DND-41 (cell line): ENCODE data around the gene BCL11A.

Source experiments
- ATAC-seq: fragments of 200-7000 bp; cut with Tn5 transposase; 3 replicates; pipeline ENCODE4 v1.9.1; 2021; ENCODE audit warnings: low read depth; ENCODE audit not compliant: insufficient read depth
- DNase-seq: peaks from one replicate; pipeline ENCODE4 v3.0.0-alpha.2; 2020
- H2AFZ ChIP-seq: 2 replicates; pipeline ENCODE4 v1.6.0; 2012; ENCODE audit warnings: low read depth, low read length
- H3K27ac ChIP-seq: 2 replicates; pipeline ENCODE4 v1.5.1; 2012; ENCODE audit warnings: low read length, inconsistent platforms
- H3K27me3 ChIP-seq: fragments of 200-600 bp; sonication (generic); 2 replicates; pipeline ENCODE4 v1.6.0; 2012; ENCODE audit warnings: low read length, mild to moderate bottlenecking, inconsistent platforms; ENCODE audit not compliant: insufficient read depth, poor library complexity
- H3K36me3 ChIP-seq: 2 replicates; pipeline ENCODE4 v1.5.1; 2012; ENCODE audit warnings: low read length, inconsistent platforms; ENCODE audit not compliant: insufficient read depth
- H3K4me1 ChIP-seq: 2 replicates; pipeline ENCODE4 v1.5.1; 2012; ENCODE audit warnings: mild to moderate bottlenecking, low read length; ENCODE audit not compliant: insufficient read depth
- H3K4me2 ChIP-seq: 2 replicates; pipeline ENCODE4 v1.6.0; 2012; ENCODE audit warnings: mild to moderate bottlenecking, moderate library complexity, low read length, inconsistent platforms; ENCODE audit not compliant: insufficient read depth
- H3K4me3 ChIP-seq, 2 experiments: fragments of 200-600 bp in 1 of 2; shearing (Covaris generic) in 1 of 2; 2 replicates each; pipeline ENCODE4 v1.5.1; 2012 to 2016; ENCODE audit warnings: inconsistent platforms in 2 of 2, low read length in 2 of 2, mild to moderate bottlenecking in 2 of 2, low read depth in 1 of 2, moderate library complexity in 1 of 2
- H3K79me2 ChIP-seq: 2 replicates; pipeline ENCODE4 v1.6.0; 2012; ENCODE audit warnings: low read length, inconsistent platforms; ENCODE audit not compliant: insufficient read depth
- H3K9ac ChIP-seq: 2 replicates; pipeline ENCODE4 v1.6.0; 2012; ENCODE audit warnings: low read depth, mild to moderate bottlenecking, inconsistent platforms, low read length, moderate library complexity
- H3K9me3 ChIP-seq: 2 replicates; pipeline ENCODE4 v1.5.1; 2012; ENCODE audit warnings: low read length, moderate library complexity, mild to moderate bottlenecking, inconsistent platforms; ENCODE audit not compliant: insufficient read depth, severe bottlenecking
- H4K20me1 ChIP-seq: 2 replicates; pipeline ENCODE4 v1.6.0; 2012; ENCODE audit warnings: low read length; ENCODE audit not compliant: insufficient read depth
- CTCF ChIP-seq: IDR thresholded peaks from 2 replicates; pipeline ENCODE4 v1.5.1; 2012; ENCODE audit warnings: borderline replicate concordance, low read length, moderate library complexity, mild to moderate bottlenecking; ENCODE audit not compliant: poor library complexity, severe bottlenecking; ENCODE audit errors: extremely low read depth
- EZH2 ChIP-seq: IDR thresholded peaks from 3 replicates; pipeline ENCODE4 v1.6.1; 2012; ENCODE audit warnings: borderline replicate concordance, low read depth, mild to moderate bottlenecking, moderate library complexity, low read length, inconsistent platforms; ENCODE audit not compliant: severe bottlenecking

Gene BCL11A

GRCh38 chr2:60555066-60555782 is 1.8 kb upstream of the BCL11A start:
- Histone ChIP-seq H3K9ac (peak overlapping the region; percentile 89), H3K27ac (peak overlapping the region; percentile 69), H4K20me1 (no peaks in the 10 kb centered on the region), H2AFZ (peak overlapping the region; percentile 82), H3K79me2 (peaks cover 37% of the 10 kb centered on the region), H3K27me3 (peaks cover 70% of the 10 kb centered on the region), H3K4me2 (peak overlapping the region; percentile 92), H3K9me3 (no peaks in the 10 kb centered on the region), H3K4me1 (peaks cover 53% of the 10 kb centered on the region), H3K36me3 (no peaks in the 10 kb centered on the region; the same call in 1 of the 2 replicates), H3K4me3 (peak overlapping the region; percentile 38 to 78; a peak in 3 of 4 replicates)
- ATAC-seq (peak; percentile 54), DNase-seq (peak; percentile 85)
- TF ChIP-seq CTCF (peak; percentile 64), EZH2 (no peak)

DNA sequence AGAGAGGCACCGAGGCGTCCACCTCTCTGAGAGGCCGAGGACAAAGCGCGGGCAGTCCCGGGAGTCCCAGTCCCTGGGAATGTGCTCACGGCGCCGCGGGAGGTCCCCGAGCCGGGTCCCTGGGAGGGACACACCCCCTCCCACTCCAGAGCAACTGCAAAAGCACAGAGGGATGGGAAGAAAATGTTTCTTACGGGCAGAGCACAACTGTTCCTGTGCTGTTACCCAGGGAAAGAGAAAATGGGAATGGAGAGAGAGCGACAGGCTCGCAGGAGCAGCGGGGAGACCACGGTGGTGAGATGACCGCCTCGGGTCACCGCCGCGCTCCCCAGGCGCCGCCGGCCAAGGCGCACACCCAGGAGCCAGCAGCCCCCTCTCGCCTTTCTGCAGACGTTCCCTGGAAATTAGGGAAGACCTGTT is 1.2 kb upstream of the BCL11A start:
- H3K9me3 ChIP-seq: no peaks in the 10 kb centered on the region
- no peaks in the 10 kb centered on the region; the same call in 1 of the 2 replicates for H3K36me3 ChIP-seq
- 0 out of 2 replicates have a peak, but pooled peaks cover under 1% of the 10 kb centered on the region for H4K20me1 ChIP-seq
- H2AFZ ChIP-seq: peak overlapping the region; percentile 69
- peak overlapping the region; percentile 92 for H3K4me2 ChIP-seq
- peak overlapping the region; percentile 89 for H3K9ac ChIP-seq
- peak overlapping the region; percentile 69 for H3K27ac ChIP-seq
- ATAC-seq: no peak
- peaks cover 74% of the 10 kb centered on the region for H3K27me3 ChIP-seq
- peak overlapping the region; percentile 38 to 78 for H3K4me3 ChIP-seq
- H3K4me1 ChIP-seq: peaks cover 58% of the 10 kb centered on the region
- TF ChIP-seq CTCF (no peak), EZH2 (no peak)
- DNase-seq: peak; percentile 41
- H3K79me2 ChIP-seq: peaks cover 43% of the 10 kb centered on the region

DNA sequence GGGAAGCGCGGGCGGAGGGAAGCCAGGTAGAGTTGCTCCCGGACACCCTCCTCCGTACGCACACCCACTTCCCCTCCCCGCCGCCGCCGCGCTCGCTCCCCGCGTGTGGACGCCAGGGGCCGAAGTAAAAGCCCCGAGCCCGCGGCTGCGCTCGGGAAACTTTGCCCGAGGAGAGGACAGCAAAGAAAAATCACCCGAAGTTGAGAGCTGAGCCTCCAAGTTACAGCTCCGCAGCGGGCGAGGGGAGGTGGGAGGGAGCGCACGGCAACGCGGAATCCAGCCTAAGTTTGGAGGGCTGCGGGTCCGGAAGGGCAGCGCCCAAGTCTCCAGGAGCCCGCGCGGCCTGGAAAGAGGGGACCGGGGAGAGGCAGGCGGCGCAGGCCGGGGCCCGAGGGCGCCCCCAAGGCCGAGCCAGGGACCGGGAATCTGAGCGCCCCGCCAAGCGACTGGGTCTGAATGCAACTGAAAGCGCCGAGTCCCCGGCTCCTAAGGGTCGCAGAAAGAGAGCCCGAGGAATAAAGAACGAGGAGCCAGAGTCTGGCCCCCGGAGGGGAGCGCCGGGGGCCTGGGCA is 706 bp upstream of the BCL11A start:
- no peak for TF ChIP-seq CTCF
- no peak for TF ChIP-seq EZH2
- Histone ChIP-seq H3K9me3 (no peaks in the 10 kb centered on the region), H3K27ac (peak overlapping the region; percentile 69), H3K4me3 (peak overlapping the region; percentile 38 to 78), H3K36me3 (no peaks in the 10 kb centered on the region; the same call in 1 of the 2 replicates), H2AFZ (peak overlapping the region; percentile 69), H3K27me3 (peaks cover 79% of the 10 kb centered on the region), H3K9ac (peak overlapping the region; percentile 89), H3K4me1 (peaks cover 59% of the 10 kb centered on the region), H3K79me2 (peaks cover 48% of the 10 kb centered on the region), H3K4me2 (peak overlapping the region; percentile 92), H4K20me1 (0 out of 2 replicates have a peak, but pooled peaks cover 4% of the 10 kb centered on the region)
- peak; percentile 56 for DNase-seq
- peak; percentile 8; the same call in 2 of the 3 replicates for ATAC-seq
